Neuronal stem cell (in vitro differentiated cells): ENCODE results near the gene GALNT17.

Experiments
- DNase-seq: peaks from one replicate; pipeline ENCODE4 v3.0.0-alpha.2; 2013; ENCODE audit warnings: low spot score
- H2AFZ ChIP-seq: one replicate; pipeline ENCODE4 v1.6.1; 2013; ENCODE audit warnings: mild to moderate bottlenecking, low read length, inconsistent platforms
- H2AK5ac ChIP-seq: 2 replicates; pipeline ENCODE4 v1.6.1; 2013; ENCODE audit warnings: low read depth, mild to moderate bottlenecking, inconsistent platforms, low read length, moderate library complexity, mixed read lengths
- H2BK120ac ChIP-seq: 2 replicates; pipeline ENCODE4 v1.6.1; 2013; ENCODE audit warnings: low read depth, mild to moderate bottlenecking, inconsistent platforms, low read length, moderate library complexity, mixed read lengths
- H2BK12ac ChIP-seq: one replicate; pipeline ENCODE4 v1.6.1; 2013; ENCODE audit warnings: low read length, inconsistent platforms
- H2BK15ac ChIP-seq: 2 replicates; pipeline ENCODE4 v1.6.1; 2013; ENCODE audit warnings: mild to moderate bottlenecking, low read length, inconsistent platforms, mixed read lengths
- H2BK5ac ChIP-seq: one replicate; pipeline ENCODE4 v1.6.1; 2013; ENCODE audit warnings: inconsistent platforms, mild to moderate bottlenecking, low read length, moderate library complexity
- H3K14ac ChIP-seq: one replicate; pipeline ENCODE4 v1.6.1; 2013; ENCODE audit warnings: low read length, inconsistent platforms
- H3K18ac ChIP-seq: 2 replicates; pipeline ENCODE4 v1.6.1; 2013; ENCODE audit warnings: low read length, inconsistent platforms
- H3K23ac ChIP-seq: 2 replicates; pipeline ENCODE4 v1.6.1; 2013; ENCODE audit warnings: low read depth, mild to moderate bottlenecking, mixed read lengths, low read length, inconsistent platforms; ENCODE audit not compliant: poor library complexity
- H3K27ac ChIP-seq: replicated peaks from 3 replicates; pipeline ENCODE4 v1.5.1; 2013; ENCODE audit warnings: low read length, inconsistent platforms
- H3K27me3 ChIP-seq, 3 experiments: 2 replicates each; pipeline ENCODE4 v1.6.1; 2013; ENCODE audit warnings: low read length in 3 of 3, mild to moderate bottlenecking in 2 of 3, inconsistent platforms in 1 of 3, low read depth in 1 of 3, mixed read lengths in 1 of 3, moderate library complexity in 1 of 3; ENCODE audit not compliant: control insufficient read depth in 3 of 3, insufficient read depth in 3 of 3
- H3K36me3 ChIP-seq, 2 donors: replicated peaks in 1 of 2; 2 replicates each; pipeline ENCODE4 v1.6.1; 2013; ENCODE audit warnings: low read length in 2 of 2; ENCODE audit not compliant: control insufficient read depth in 2 of 2, insufficient read depth in 2 of 2
- H3K4ac ChIP-seq: 2 replicates; pipeline ENCODE4 v1.6.1; 2013; ENCODE audit warnings: inconsistent platforms, mild to moderate bottlenecking, low read length, moderate library complexity
- H3K4me1 ChIP-seq, 2 donors: 1 replicate in 1 of 2; 2 replicates in 1 of 2; pipeline ENCODE4 v1.6.1; 2013; ENCODE audit warnings: low read length in 2 of 2, low read depth in 1 of 2; ENCODE audit not compliant: control insufficient read depth in 2 of 2, insufficient read depth in 1 of 2
- H3K4me2 ChIP-seq: one replicate; pipeline ENCODE4 v1.6.1; 2013; ENCODE audit warnings: mild to moderate bottlenecking, low read length, inconsistent platforms; ENCODE audit not compliant: insufficient read depth, poor library complexity, severe bottlenecking
- H3K4me3 ChIP-seq, 2 donors: 2 replicates each; pipeline ENCODE4 v1.5.1; 2013; ENCODE audit warnings: low read length in 2 of 2, mild to moderate bottlenecking in 2 of 2, inconsistent platforms in 1 of 2, moderate library complexity in 1 of 2
- H3K79me1 ChIP-seq: one replicate; pipeline ENCODE4 v1.6.1; 2013; ENCODE audit warnings: low read depth, mild to moderate bottlenecking, inconsistent platforms, low read length, moderate library complexity
- H3K9ac ChIP-seq: one replicate; pipeline ENCODE4 v1.6.1; 2013; ENCODE audit warnings: mild to moderate bottlenecking, low read depth, low read length, inconsistent platforms; ENCODE audit not compliant: poor library complexity
- H3K9me3 ChIP-seq, 2 donors: replicated peaks in 1 of 2; 2 replicates each; pipeline versions ENCODE3 to v1.6.1; 2013; ENCODE audit warnings: low read length in 2 of 2, mild to moderate bottlenecking in 2 of 2, inconsistent platforms in 1 of 2, low read depth in 1 of 2, mixed read lengths in 1 of 2, moderate library complexity in 1 of 2; ENCODE audit not compliant: control insufficient read depth in 2 of 2, insufficient read depth in 1 of 2
- H4K8ac ChIP-seq: one replicate; pipeline ENCODE4 v1.6.1; 2013; ENCODE audit warnings: low read depth, mild to moderate bottlenecking, inconsistent platforms, low read length, moderate library complexity
- H4K91ac ChIP-seq: one replicate; pipeline ENCODE4 v1.6.1; 2013; ENCODE audit warnings: low read length, low read depth, mild to moderate bottlenecking, inconsistent platforms; ENCODE audit not compliant: poor library complexity
- WGBS, 2 donors: extraction: QIAGEN DNeasy Blood & Tissue Kit; methylation state at CpG; one replicate each; pipeline ENCODE4 v1.1.7; 2013; ENCODE audit warnings: missing lambda C conversion rate in 2 of 2, mixed read lengths in 1 of 2; ENCODE audit not compliant: insufficient read length in 2 of 2, insufficient replicate concordance in 1 of 2; ENCODE audit errors: extremely low coverage in 2 of 2; 5-methylcytosine and 5-hydroxymethylcytosine counted together

Gene GALNT17

GRCh38 chr7:71408271-71408670 lies 276.3 kb downstream of the GALNT17 start:
- Histone ChIP-seq H3K4ac (no peak overlapping the region), H3K79me1 (no peaks in the 10 kb centered on the region), H3K4me2 (no peak overlapping the region), H2BK12ac (no peak overlapping the region), H3K27ac (no peak overlapping the region), H4K8ac (no peak overlapping the region), H3K9ac (no peak overlapping the region), H3K18ac (no peak overlapping the region), H3K14ac (no peak overlapping the region), H4K91ac (no peak overlapping the region), H2AK5ac (no peak overlapping the region), H2BK15ac (no peak overlapping the region), H2AFZ (no peak overlapping the region), H2BK5ac (no peak overlapping the region), H3K23ac (no peak overlapping the region), H3K27me3 (no peaks in the 10 kb centered on the region), H3K9me3 (peaks cover 5 to 22% of the 10 kb centered on the region in 2 donors), H2BK120ac (no peak overlapping the region), H3K4me3 (no peak overlapping the region), H3K4me1 (no peaks in the 10 kb centered on the region), H3K36me3 (no peaks in the 10 kb centered on the region)
- no CpG with 5 or more reads among the region's 6 CpGs for WGBS, 2 donors
- no peak for DNase-seq

GRCh38 chr7:71409550-71410157 lies 277.7 kb downstream of the GALNT17 start:
- Histone ChIP-seq H2BK5ac (no peak overlapping the region), H3K79me1 (no peaks in the 10 kb centered on the region), H3K36me3 (no peaks in the 10 kb centered on the region), H3K14ac (no peak overlapping the region), H3K4me1 (no peaks in the 10 kb centered on the region), H2BK120ac (no peak overlapping the region), H2BK12ac (no peak overlapping the region), H3K27ac (no peak overlapping the region), H3K9me3 (peaks cover 5 to 19% of the 10 kb centered on the region in 2 donors), H3K4me3 (no peak overlapping the region), H3K23ac (no peak overlapping the region), H4K8ac (no peak overlapping the region), H4K91ac (no peak overlapping the region), H3K4me2 (no peak overlapping the region), H3K4ac (no peak overlapping the region), H3K18ac (no peak overlapping the region), H3K27me3 (no peaks in the 10 kb centered on the region), H2AK5ac (no peak overlapping the region), H2AFZ (no peak overlapping the region), H2BK15ac (no peak overlapping the region), H3K9ac (no peak overlapping the region)
- no peak for DNase-seq
- no CpG with 5 or more reads among the region's 3 CpGs for WGBS, 2 donors

DNA sequence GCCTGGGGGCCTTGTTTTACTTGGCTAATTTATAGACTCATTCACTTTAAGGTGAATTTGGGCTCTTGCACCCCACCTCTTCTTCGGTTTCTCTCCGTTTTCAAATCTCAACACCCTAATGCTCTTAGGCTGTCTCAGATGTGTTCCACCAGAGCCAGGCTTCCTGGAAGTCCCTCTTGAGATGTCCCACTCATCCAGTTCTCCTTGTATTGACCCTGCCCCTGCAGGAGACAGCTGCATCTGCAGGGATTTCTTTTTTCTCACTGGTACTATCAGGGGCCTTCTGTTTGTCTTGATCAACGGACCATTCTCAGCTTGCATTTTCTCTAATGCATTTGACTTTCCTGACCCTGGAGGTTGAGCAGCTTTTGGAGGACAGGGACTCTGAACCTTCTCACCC lies 279.5 kb downstream of the GALNT17 start:
- H2AFZ ChIP-seq, result no peak overlapping the region
- no peak overlapping the region for H4K91ac ChIP-seq
- H3K4me3 ChIP-seq, result no peak overlapping the region
- H3K27me3 ChIP-seq, result no peaks in the 10 kb centered on the region
- peaks cover 0 to 9% of the 10 kb centered on the region in 2 donors for H3K9me3 ChIP-seq
- no peak overlapping the region for H2AK5ac ChIP-seq
- no peak overlapping the region for H3K9ac ChIP-seq
- H3K4me1 ChIP-seq, result no peaks in the 10 kb centered on the region
- no peak overlapping the region for H3K27ac ChIP-seq
- H3K4me2 ChIP-seq, result no peak overlapping the region
- no peak overlapping the region for H2BK15ac ChIP-seq
- no peak overlapping the region for H3K14ac ChIP-seq
- peaks cover 0 to 7% of the 10 kb centered on the region in 2 donors for H3K36me3 ChIP-seq
- no CpG with 5 or more reads among the region's 3 CpGs for WGBS, 2 donors
- H2BK5ac ChIP-seq, result no peak overlapping the region
- peak overlapping the region; percentile 21 for H3K18ac ChIP-seq
- no peaks in the 10 kb centered on the region for H3K79me1 ChIP-seq
- no peak for DNase-seq
- no peak overlapping the region for H4K8ac ChIP-seq
- H2BK12ac ChIP-seq, result no peak overlapping the region
- H3K23ac ChIP-seq, result no peak overlapping the region
- H2BK120ac ChIP-seq, result no peak overlapping the region
- no peak overlapping the region for H3K4ac ChIP-seq

DNA sequence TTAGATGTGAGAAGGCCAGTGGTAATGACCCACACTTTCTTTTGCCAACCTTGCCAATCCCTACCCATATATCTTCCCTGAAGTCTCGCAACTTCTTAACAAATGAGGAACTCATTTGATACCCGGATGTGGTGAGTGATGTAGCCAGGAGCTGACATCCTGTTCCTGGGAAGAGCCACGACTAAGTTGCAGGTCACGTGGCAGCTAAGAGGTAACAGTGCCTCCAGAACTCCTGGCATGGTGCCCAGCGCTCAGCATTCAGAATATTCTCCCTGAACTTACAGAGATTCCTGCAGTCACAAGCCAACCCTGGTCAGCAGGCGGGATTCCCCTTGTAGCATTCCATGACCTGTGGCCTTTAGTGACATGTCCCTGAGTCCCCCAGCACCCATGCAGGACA lies 282.5 kb downstream of the GALNT17 start:
- no peak overlapping the region for H2BK12ac ChIP-seq
- no peak overlapping the region for H2AK5ac ChIP-seq
- no peak overlapping the region for H3K4me2 ChIP-seq
- no peak overlapping the region for H3K4ac ChIP-seq
- H2BK5ac ChIP-seq, result no peak overlapping the region
- WGBS, 2 donors, result no CpG with 5 or more reads among the region's 6 CpGs
- H3K36me3 ChIP-seq, result peaks cover 0 to 26% of the 10 kb centered on the region in 2 donors
- no peaks in the 10 kb centered on the region for H3K79me1 ChIP-seq
- H3K4me1 ChIP-seq, result no peaks in the 10 kb centered on the region
- H3K18ac ChIP-seq, result no peak overlapping the region
- peaks cover 0 to 3% of the 10 kb centered on the region in 2 donors for H3K9me3 ChIP-seq
- H3K4me3 ChIP-seq, result no peak overlapping the region
- H4K8ac ChIP-seq, result no peak overlapping the region
- H3K14ac ChIP-seq, result no peak overlapping the region
- H2BK120ac ChIP-seq, result no peak overlapping the region
- H2BK15ac ChIP-seq, result no peak overlapping the region
- no peak overlapping the region for H2AFZ ChIP-seq
- H3K9ac ChIP-seq, result no peak overlapping the region
- no peak overlapping the region for H4K91ac ChIP-seq
- H3K27me3 ChIP-seq, result no peaks in the 10 kb centered on the region
- no peak for DNase-seq
- H3K27ac ChIP-seq, result no peak overlapping the region
- H3K23ac ChIP-seq, result no peak overlapping the region
